BE2C (cell line): ENCODE measurements around the gene BICRA.

Experiments
- DNase-seq: peaks from one replicate; pipeline ENCODE4 v3.0.0-alpha.2; 2020
- H3K27me3 ChIP-seq: fragments of 250-450 bp; sonication (Bioruptor Pico); 2 replicates; pipeline ENCODE4 v1.5.1; 2020; ENCODE audit warnings: mild to moderate bottlenecking
- H3K36me3 ChIP-seq: fragments of 250-450 bp; sonication (Bioruptor Pico); 2 replicates; pipeline ENCODE4 v1.5.1; 2020; ENCODE audit warnings: mild to moderate bottlenecking
- H3K4me1 ChIP-seq: fragments of 250-450 bp; sonication (Bioruptor Pico); 2 replicates; pipeline ENCODE4 v1.5.1; 2020
- H3K4me3 ChIP-seq: 2 replicates; pipeline ENCODE4 v1.5.1; 2011; ENCODE audit warnings: low read depth, low read length
- H3K9me3 ChIP-seq: fragments of 250-450 bp; sonication (Bioruptor Pico); 2 replicates; pipeline ENCODE4 v1.5.1; 2020
- CTCF ChIP-seq: IDR thresholded peaks from 2 replicates; pipeline ENCODE4 v1.5.1; 2012; ENCODE audit warnings: mild to moderate bottlenecking, low read depth, low read length

The BICRA gene

GRCh38 chr19:47637550-47637949, 28.6 kb downstream of the BICRA start:
- peaks cover 4% of the 10 kb centered on the region; the same call in 1 of the 2 replicates for H3K36me3 ChIP-seq
- no peak overlapping the region for H3K4me3 ChIP-seq
- H3K4me1 ChIP-seq, result no peaks in the 10 kb centered on the region
- no peak for DNase-seq
- H3K9me3 ChIP-seq, result no peaks in the 10 kb centered on the region; the same call in 1 of the 2 replicates
- H3K27me3 ChIP-seq, result no peaks in the 10 kb centered on the region
- TF ChIP-seq CTCF, result no peak

- H3K36me3 ChIP-seq, result peaks cover 9% of the 10 kb centered on the region; the same call in 1 of the 2 replicates
- DNase-seq, result no peak
- no peak overlapping the region for H3K4me3 ChIP-seq
- no peak for TF ChIP-seq CTCF
- H3K27me3 ChIP-seq, result no peaks in the 10 kb centered on the region
- H3K9me3 ChIP-seq, result no peaks in the 10 kb centered on the region; the same call in 1 of the 2 replicates
- H3K4me1 ChIP-seq, result peaks cover 13% of the 10 kb centered on the region
Measured at GRCh38 chr19:47641891-47642485, 33.1 kb downstream of the BICRA start.

GRCh38 chr19:47643281-47643680, 34.3 kb downstream of the BICRA start:
- DNase-seq, result peak; percentile 53
- H3K36me3 ChIP-seq, result peaks cover 5% of the 10 kb centered on the region; the same call in 1 of the 2 replicates
- H3K4me1 ChIP-seq, result peaks cover 23% of the 10 kb centered on the region
- H3K27me3 ChIP-seq, result no peaks in the 10 kb centered on the region
- H3K9me3 ChIP-seq, result no peaks in the 10 kb centered on the region
- H3K4me3 ChIP-seq, result no peak overlapping the region
- TF ChIP-seq CTCF, result no peak

GRCh38 chr19:47644199-47644598, 35.3 kb downstream of the BICRA start:
- Histone ChIP-seq H3K9me3 (no peaks in the 10 kb centered on the region), H3K27me3 (no peaks in the 10 kb centered on the region), H3K36me3 (peaks cover 5% of the 10 kb centered on the region; the same call in 1 of the 2 replicates), H3K4me1 (peaks cover 23% of the 10 kb centered on the region), H3K4me3 (no peak overlapping the region)
- DNase-seq, result no peak
- no peak for TF ChIP-seq CTCF

GRCh38 chr19:47644743-47645482, 36.0 kb downstream of the BICRA start:
- H3K4me3 ChIP-seq, result peak overlapping the region; percentile 8; the same call in 1 of the 2 replicates
- peaks cover 23% of the 10 kb centered on the region for H3K4me1 ChIP-seq
- no peaks in the 10 kb centered on the region for H3K27me3 ChIP-seq
- peak; percentile 41 for DNase-seq
- TF ChIP-seq CTCF, result no peak
- peaks cover 5% of the 10 kb centered on the region; the same call in 1 of the 2 replicates for H3K36me3 ChIP-seq
- H3K9me3 ChIP-seq, result no peaks in the 10 kb centered on the region

- TF ChIP-seq CTCF, result no peak
- peaks cover 11% of the 10 kb centered on the region for H3K36me3 ChIP-seq
- no peak overlapping the region for H3K4me3 ChIP-seq
Measured at GRCh38 chr19:47646924-47647323, 38.0 kb downstream of the BICRA start.

More at GRCh38 chr19:47646924-47647323, 38.0 kb downstream of the BICRA start:
- no peak for DNase-seq
- Histone ChIP-seq H3K27me3 (no peaks in the 10 kb centered on the region), H3K9me3 (no peaks in the 10 kb centered on the region), H3K4me1 (peaks cover 23% of the 10 kb centered on the region)
